NCI-H226 (cell line): ENCODE measurements around the gene ZNF683.

Source experiments
- DNase-seq: peaks from one replicate; pipeline ENCODE4 v3.0.0-alpha.2; 2015

Gene ZNF683

DNA sequence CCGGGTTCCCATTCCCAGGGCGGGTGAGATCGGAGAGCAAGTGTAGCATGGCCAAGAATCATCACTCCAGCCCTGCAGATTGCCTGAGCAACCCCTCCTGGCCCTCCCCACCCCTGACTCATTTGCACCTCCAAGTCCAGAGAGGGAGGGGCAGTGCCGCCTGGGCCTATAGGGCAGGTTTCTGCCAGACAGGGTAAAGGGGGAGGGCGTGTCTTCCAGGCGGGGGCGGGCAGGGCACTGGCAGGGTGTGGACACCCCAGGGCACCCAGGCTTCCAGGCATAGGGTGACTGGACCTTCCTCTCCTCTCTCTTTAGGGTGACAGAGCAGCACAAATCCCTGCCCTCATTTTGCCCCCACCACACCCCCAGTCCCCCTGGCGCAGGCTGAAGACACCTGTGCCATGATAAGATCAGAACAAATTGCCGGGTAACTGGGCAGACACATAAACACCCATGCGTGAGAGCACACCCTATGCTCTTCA is 15.4 kb downstream of the ZNF683 start:
- peak; percentile 81 for DNase-seq

DNA sequence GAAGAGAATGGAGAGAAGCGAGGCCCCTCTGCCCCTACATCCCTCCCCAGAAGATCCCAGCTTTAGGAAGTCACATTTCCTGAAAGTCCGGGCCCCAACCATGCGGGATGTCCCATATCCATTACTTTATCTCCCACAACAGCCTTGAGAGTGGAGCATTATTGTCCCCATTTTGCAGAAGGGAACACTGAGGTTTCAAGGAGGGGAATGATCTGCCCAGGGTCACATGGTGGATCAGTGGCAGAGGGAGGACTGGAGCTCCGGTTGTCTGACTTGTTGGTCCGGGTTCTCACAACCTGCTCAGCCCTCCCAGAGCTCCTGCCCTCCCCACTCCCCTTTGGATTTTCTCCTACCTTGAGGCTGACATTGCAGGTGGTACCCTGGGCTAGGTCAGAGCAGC is 16.4 kb downstream of the ZNF683 start:
- no peak for DNase-seq

DNA sequence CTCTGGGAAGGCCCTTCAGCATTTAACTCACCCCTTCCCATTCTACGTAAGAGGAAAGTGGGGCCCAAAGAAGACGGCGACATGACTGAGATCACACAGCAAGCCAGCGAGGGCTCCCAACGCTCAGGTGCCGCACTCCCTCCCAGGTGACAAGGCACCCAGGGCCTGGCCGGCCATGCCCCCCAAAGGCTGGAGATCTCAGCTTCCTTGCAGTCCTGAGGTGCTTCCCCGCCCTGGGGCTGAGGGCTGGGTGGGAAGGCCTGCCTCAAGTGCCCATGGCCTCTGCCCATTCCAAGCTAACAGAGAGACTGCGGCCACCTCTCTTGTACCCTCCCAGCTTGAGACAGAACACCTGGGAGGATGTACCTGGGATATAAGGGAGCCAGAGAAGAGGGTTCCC is 17.6 kb downstream of the ZNF683 start:
- DNase-seq, result no peak

DNA sequence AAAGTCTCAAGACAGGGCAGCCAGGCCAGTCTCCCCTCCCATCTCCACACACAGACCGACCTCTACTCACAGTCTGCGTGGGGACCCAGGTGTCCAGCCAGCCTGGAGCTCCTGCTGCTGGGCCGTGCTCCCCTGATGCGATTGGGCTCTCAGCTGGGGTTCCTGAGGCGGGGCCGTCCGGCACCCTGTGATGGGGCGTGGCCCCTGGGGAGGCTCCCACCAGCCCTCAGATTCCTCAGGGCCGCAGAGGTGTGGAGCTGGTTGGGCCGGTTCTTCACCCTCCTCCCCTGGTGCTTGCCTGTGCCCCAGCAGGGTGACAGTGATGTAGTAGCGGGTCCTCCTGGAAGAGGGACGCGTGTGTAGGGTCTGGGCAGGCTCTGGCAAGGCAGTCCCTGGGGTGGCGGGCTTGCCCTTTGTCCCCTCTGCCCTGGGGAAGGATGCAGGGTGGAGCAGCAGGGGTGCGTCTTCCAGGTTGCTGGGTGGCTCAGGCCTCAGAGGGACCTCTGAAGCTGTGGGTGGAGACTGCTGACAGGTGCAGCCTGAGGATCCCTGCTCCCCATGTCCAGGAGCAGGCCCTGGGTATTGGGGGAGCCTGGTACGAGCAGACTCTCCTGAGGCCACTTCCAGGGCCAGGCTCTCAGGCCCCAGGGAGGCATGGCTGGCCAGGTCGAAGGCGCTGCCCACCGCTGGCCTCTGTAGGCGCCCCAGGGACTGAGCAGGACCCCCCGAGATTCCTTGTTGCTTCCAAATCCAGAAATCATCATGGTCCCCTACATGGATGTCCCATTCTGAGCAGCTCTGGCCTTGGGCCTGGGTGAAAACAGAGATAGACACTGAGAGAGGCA is 18.4 kb downstream of the ZNF683 start, which contains the start of gene CRYBG2:
Gene CRYBG2, minus strand, starts transcription at position 155 of the 845 bp plus-strand sequence. CDS start 7,473 bp downstream, outside the sequence.
- DNase-seq, result no peak

DNA sequence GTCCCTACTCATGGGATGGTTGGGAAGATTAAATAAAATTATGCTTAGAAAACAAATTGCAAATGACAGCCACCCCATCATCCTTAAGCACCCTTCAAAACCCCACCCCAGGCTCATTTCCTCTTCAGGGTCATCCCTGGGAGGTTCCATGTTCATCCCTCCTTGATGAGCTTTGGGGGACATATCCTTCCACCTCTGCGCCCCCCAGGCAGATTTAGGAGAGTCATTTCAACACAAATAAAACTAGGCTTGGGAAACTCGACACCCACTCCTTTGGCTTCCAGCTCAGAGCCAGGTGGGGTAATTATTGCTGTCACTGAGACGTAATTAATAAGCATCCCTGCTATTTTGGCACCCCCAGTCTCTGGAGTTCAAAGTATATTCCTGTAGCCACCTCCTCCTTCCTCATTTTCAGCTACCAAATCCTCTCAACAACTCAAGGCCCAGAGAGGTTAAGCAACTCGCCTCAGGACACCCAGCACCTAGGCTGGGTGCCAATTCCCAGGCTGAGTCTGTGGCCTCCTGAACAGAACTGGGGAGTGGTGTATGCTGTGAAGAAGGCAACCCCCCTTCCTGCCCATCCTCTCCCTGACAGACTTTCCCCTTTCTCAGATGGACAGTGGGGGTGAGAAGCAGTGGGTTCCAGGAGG is 19.2 kb downstream of the ZNF683 start:
- DNase-seq, result no peak

DNA sequence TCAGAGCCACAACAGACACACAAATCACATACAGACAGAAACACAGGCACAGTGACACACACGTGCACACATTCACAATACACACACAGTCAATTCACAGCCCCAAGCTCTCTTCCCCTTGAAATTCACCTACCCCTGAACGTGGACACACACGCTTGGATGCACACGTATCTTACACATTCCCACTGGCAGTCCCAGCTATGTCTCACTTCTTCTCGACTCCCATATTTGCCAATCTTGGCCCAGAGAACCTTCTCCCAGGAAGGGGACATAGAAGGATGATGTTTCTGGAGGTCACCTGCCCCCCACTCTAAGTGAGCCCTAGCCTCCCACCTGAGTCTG is 20.2 kb downstream of the ZNF683 start:
- DNase-seq, result peak; percentile 56

DNA sequence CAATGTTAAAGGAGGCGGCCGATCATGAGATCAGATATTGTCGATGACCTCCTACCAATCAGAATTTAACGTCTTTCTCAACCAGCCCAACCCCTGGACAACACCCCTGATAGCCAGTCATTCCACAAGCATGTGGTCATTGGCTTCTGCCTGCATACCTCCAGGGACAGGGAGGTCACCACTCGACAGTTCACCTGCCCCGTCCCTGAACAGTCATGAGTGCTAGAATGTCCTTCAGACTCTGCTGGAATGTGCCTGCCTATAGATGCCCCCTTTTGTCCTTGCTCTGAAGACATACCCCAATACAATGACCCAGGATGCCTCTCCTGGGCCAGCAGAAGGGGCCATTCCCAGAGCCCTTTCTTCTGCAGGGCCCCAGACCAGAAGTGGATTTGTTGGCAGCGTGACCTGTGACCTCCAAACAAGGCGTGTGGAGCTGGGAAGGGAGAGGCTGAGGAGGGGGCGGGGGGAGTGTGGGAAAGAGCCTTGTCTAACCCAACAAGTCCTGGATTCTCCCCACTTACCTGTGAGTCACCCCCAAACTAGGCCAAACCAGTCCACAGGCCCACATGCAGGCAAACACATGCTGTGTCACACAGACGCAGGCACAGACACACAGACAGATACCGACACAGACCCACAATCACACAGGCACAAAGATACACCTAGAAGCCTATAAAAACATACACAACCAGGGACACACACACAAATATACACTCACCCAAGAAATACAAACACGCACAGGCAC is 20.8 kb downstream of the ZNF683 start:
- peak; percentile 87 for DNase-seq

DNA sequence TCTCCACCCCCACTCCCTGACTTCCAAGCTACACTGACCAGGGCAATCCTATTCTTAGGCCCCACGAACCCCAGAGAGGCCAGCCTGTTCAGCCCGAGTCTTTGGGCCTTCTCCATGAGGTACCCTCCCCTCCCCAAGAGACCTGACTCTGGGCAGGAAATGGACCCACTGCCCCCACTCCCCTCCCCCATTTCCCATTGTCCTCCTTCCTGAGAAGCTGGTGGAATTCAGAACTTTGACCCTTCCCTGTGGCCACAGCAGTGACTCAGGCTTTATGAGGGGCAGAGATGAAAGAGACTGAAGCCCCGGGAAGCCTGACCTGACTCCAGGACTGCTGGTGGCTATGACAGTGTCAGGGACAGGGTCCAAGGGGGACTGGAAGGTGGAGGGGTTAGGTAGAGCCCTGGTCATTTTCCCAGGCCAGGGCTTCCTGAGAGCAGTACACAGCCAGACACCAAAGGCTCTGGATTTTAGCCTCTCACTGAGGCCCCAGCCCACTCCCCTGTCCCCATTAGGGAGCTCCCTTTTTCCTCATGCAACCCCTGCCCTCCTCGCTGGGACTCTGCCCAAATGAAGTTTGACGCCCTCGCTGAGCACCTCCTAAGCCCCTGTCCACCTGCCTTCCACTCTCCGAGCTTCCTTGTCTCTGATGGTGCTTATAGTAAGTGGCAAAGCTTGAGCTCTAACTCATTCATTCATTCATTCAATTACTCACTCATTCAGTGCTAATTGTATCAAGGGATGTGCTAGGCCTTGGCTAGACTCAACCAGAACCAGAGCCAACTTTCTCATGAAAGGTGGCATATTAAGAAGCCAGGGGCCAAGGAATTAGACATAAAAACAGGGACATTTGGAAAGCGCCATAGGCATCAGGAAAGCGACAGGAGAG is 21.6 kb downstream of the ZNF683 start:
- no peak for DNase-seq

DNA sequence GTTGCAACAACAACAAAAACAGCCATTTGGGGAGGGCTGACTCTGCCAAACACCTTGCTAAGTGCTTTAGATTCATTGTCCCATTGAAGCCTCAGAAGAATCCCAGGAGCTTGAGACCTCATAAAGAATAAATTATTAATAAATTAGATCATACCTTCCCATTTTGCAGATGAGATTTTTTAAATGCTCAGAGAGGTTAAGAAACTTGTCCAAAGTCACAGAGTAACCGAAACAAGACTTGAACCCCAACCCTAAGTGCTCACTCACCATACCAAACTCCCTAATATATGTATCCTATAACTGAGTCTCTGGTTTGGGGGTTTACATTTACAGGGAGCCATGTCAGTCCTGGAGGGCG is 22.2 kb downstream of the ZNF683 start:
- no peak for DNase-seq

DNA sequence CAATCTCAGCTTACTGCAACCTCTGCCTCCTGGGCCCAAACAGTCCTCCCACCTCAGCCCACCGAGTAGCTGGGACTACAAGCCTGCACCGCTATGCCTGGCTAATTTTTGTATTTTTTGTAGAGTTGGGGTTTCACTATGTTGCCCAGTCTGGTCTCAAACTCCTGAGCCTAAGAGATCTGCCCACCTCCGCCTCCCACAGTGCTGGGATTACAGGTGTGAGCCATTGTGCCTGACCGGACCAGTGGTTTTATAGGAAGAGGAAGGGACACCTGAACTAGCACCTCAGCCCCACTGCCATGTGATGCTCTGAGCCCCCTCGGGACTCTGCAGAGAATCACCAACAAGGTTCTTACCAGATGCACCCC is 22.7 kb downstream of the ZNF683 start:
- DNase-seq, result no peak

DNA sequence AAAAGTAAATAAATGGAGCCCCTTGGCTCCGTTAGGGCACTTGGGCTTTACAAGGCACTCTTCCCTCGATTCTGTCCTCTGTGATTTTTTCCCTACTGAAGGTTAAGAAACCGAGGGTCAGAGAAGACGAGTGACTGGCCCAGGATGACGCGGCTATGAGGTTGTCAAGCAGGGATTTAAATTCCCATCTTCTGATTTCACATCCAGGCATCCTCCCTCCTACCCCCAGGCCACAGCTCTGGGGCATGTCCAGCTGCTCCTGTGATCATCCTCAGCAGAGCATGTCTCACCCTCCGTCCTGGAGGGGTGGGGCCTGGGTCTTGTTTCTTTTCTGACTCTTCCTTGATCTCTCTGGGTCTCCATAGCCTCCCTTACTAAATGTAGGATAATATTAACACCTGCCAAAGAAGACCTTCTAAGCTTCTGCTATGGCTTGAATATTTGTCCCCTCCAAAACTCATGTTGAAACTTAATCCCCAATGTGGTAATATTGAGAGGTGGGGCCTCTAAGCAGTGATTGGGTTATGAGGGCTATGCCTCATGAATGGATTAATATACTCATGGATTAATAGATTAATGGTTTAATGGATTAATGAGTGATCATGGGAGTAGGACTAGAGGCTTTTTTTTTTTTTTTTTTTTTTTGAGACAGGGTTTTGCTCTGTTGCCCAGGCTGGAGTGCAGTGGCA is 23.2 kb downstream of the ZNF683 start:
- DNase-seq, result peak; percentile 96

DNA sequence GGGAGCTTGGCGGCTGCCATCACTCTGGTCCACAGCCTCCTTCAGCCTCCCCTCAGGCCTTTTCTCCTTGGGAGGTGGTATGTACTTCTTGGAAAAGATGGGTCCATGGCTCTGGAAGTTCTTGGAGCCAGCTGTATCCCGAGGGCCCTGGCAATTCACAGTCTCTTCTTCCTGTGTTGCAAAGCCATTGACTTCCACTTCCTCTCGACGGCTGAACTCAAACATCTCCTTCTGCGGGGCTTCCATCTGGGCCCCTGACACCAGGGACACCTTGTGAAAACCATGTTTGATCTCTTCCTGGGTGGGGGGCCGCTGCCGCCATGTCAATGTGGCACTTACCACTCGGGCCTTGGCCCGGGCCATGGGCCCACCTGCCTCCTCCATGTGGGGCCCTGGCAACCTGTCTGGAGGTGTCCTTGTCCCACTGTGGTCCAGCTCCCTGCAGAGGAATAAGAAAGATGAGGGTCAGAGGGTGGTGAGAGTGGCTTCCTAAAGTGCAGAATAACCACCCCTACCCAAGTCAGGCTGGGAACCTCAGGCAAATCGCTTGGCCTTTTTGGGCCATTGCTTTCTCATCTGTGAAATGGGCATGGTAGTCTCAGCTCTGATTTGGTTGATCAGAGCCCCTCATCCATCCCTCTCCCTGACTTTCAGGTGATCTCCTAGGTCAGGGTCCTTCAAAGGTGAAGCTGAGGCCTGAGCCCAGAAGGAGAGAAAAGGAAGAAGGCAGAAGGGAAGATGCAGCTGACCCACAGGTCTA is 26.1 kb downstream of the ZNF683 start:
- DNase-seq, result no peak

DNA sequence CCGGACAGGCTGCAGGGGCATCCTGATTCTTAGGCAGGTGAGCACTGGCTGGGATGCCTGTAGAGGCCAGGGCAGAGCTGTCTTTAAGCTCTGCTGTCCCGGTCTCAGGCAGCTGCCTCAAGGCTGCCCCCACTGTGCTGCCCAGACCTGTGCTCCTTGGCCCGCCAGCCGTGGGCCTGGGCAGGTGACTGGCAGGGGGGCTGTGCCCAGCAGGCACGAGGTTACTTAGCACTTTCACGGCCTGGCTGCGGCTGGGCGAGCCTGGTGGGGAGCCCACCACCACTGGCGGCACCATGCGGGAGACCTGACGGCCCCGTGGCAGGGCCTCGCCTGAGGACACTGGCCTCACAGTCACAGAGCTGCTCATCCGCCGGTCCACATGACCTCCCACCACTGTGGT is 26.8 kb downstream of the ZNF683 start:
- DNase-seq, result no peak

DNA sequence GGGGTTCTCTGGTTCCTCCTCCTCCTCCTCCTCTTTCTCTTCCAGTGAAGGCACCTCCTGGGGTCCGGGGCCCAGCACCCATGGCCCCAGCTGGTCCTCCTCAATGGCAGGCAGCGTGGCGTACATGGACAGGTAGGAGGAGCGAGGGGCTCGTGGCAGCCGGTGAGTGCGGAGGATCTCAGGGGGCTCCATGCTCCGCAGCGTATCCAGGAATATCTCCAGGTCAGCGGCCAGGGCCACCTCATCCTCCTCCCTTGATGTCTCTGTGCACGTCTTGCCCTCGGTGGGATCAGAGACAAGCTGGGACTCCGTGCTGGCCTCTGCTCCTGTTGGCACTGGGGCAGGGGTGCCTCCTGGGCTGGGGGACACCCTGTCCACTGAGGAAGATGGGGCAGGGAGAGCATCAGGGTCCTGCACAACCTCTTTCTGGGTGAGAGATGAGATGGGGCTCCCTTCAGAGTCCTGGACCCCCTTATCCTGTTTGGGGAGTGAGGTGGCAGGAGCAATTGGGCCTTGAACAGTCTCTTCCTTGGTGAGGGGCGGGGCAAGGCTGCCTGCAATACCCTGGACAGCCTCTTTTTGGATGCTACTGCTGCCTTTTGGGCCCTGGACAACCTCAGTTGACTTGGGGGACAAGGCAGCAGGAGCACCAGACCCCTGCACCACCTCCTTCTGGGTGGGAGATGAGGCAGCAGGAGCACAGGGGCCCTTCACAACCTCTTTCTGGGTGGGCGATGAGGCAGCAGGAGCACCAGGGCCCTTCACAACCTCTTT is 28.2 kb downstream of the ZNF683 start:
- no peak for DNase-seq

DNA sequence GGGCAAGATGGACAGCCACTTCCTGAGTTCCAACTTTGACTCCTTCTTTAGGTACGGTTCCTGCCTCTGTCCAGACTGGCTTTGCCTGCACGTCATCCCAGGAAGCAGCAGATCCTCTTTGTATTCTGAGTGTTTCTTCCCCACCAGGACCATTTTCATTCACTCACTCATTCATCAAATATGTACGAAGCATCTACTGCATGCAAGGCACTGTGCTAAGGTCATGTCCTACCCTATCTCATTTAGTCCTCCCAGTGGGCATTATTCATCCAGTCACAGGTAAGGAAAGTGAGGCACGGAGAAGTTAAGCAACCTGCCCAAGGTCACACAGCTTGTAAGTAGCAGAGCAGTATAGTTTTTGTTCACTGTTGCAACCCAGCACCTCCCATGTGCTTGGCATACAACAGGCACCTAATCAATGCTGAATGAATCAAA is 32.5 kb downstream of the ZNF683 start:
- no peak for DNase-seq

DNA sequence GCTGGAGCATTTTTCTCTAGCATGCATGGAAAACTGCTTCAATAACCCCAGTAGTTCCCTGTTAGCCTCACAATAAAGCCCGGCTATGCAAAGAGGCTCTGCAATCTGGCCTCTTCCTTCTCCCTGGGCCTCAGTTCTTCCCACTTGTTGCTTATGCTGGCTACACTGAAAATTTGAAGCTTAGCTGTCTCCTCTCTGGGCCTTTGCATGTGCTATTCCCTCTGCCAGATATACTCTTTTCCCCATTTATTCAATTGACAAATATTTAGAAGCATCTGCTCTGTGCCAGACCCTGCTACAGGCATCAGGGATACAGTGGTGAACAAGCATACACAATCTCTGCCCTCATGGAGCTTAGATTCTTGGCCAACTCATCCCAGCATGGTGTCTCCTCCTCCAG is 33.9 kb downstream of the ZNF683 start:
- DNase-seq, result no peak

DNA sequence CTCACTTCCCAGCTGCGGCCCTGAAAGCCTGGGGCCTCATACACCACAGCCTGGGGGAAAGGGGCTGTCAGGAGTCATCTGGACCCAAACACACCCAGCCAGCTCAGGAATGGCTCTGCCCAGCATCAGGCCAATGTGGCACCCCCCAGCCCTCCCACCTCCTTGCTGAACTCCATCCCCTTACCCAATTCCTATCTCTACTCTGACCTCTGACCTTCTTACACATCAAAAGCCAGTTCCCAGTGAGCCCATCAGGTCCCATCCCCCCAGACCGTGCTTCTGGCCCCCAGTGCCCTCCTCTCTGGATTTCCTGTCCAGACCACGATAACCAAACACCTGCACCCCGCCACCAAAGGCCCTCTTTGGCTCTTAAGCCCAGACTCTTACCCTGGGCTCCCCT is 34.9 kb downstream of the ZNF683 start:
- no peak for DNase-seq

DNA sequence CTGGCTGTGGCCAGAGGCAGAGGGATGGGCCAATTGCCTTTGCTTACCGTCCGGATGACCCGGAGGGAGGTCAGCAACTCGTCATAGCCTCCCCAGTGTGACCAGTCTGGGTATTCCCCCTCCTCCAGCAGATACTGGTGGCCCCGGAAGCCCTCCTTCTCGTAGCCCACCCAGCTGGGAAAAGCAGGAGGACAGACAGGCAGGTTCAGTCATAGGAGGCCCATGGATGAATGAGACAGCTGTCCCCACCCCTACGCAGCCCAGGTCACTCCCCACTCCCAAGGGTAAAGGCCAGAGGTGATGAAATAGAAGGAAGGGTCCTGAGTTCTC is 35.4 kb downstream of the ZNF683 start:
- DNase-seq, result no peak

DNA sequence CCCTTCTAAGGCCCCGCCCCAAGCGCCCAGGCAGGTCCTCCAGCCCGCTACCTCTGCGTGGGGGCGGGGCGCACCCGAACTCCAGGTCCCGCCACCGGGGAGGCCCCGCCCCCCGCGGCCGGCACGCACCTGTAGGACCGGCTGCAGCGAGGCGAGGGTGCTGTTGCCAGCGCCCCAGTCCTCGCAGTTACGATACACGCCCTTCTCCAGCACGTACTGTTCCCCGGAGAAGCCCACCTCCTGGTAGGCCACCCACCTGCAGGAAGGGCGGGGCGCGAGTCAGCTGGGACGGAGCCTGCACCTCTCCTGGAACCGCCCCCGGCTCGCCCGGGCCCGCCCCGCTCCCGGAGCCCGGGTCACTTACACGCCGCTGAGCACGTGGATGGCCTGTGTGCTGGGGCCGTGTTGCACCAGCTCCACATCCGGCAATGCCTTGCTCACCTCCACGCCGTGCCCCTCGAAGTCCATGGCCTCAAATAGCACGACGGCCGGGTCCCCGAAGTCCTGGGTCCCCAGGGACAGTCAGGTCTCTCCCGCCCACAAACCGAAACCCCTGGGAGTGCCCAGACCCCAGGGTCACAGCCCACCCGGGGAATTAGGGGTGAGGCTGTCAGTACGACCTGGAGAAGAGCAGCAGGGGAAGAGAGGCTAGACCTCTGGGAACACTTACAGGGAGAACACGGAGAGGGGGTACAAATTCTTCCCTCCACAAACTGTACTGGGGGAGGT is 35.9 kb downstream of the ZNF683 start:
- peak; percentile 68 for DNase-seq
